IPS-20b (cell line): Measurements from ENCODE around the gene FAM240B.

Experiments used
- H3K27ac ChIP-seq: one replicate; pipeline ENCODE4 v1.5.1; 2013; ENCODE audit warnings: low read length
- H3K27me3 ChIP-seq: 2 replicates; pipeline ENCODE4 v1.6.1; 2013; ENCODE audit warnings: mild to moderate bottlenecking, low read length, inconsistent platforms; ENCODE audit not compliant: insufficient read depth
- H3K36me3 ChIP-seq: 2 replicates; pipeline ENCODE4 v1.6.1; 2013; ENCODE audit warnings: low read depth, mild to moderate bottlenecking, inconsistent platforms, low read length, moderate library complexity; ENCODE audit not compliant: insufficient read depth
- H3K4me1 ChIP-seq: 2 replicates; pipeline ENCODE4 v1.6.1; 2013; ENCODE audit warnings: mild to moderate bottlenecking, control low read depth, inconsistent platforms, low read length, moderate library complexity; ENCODE audit not compliant: insufficient read depth
- H3K4me3 ChIP-seq: 2 replicates; pipeline ENCODE4 v1.5.1; 2013; ENCODE audit warnings: mild to moderate bottlenecking, low read length, inconsistent platforms
- H3K9ac ChIP-seq: 2 replicates; pipeline ENCODE4 v1.6.1; 2013; ENCODE audit warnings: low read depth, mild to moderate bottlenecking, inconsistent platforms, low read length, moderate library complexity
- H3K9me3 ChIP-seq: 2 replicates; pipeline ENCODE4 v1.6.1; 2013; ENCODE audit warnings: mild to moderate bottlenecking, low read depth, low read length, inconsistent platforms; ENCODE audit not compliant: insufficient read depth

The FAM240B gene

GRCh38 chr9:38699337-38699736 lies 20.6 kb downstream of the FAM240B start:
- no peak overlapping the region for H3K4me3 ChIP-seq
- H3K9me3 ChIP-seq, result no peaks in the 10 kb centered on the region
- no peak overlapping the region for H3K9ac ChIP-seq
- no peaks in the 10 kb centered on the region for H3K36me3 ChIP-seq
- H3K27me3 ChIP-seq, result no peaks in the 10 kb centered on the region
- no peaks in the 10 kb centered on the region for H3K4me1 ChIP-seq
- no peak overlapping the region for H3K27ac ChIP-seq

DNA sequence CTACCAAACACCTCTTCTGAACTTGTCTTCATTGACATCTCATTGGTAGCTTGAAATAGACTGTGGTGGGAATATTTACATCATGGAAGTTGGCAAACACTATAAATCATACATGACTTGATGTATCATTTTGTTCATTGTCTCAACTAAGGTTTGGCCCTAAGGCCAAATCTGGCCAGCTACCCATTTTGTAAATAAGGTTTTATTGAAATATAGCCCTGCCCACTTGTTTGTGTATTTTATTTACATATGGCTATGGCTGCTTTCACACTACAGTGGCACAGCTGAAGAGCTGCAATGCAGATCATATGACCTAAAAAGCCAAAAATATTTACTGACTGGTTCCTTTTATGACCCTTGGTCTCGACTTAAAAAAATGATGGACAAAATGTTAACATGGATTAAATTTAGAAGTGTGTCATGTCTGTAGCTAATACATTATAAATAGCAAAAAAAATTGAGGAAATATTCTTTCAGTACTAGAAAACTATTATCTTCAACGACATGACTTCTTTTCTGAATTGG lies 22.1 kb downstream of the FAM240B start:
- Histone ChIP-seq H3K9me3 (no peaks in the 10 kb centered on the region), H3K27ac (no peak overlapping the region), H3K9ac (no peak overlapping the region), H3K36me3 (no peaks in the 10 kb centered on the region), H3K4me3 (no peak overlapping the region), H3K27me3 (no peaks in the 10 kb centered on the region), H3K4me1 (no peaks in the 10 kb centered on the region)

GRCh38 chr9:38696999-38697398 lies 22.9 kb downstream of the FAM240B start:
- Histone ChIP-seq H3K36me3 (no peaks in the 10 kb centered on the region), H3K27ac (no peak overlapping the region), H3K27me3 (no peaks in the 10 kb centered on the region), H3K4me3 (no peak overlapping the region), H3K9ac (no peak overlapping the region), H3K4me1 (no peaks in the 10 kb centered on the region), H3K9me3 (no peaks in the 10 kb centered on the region)

DNA sequence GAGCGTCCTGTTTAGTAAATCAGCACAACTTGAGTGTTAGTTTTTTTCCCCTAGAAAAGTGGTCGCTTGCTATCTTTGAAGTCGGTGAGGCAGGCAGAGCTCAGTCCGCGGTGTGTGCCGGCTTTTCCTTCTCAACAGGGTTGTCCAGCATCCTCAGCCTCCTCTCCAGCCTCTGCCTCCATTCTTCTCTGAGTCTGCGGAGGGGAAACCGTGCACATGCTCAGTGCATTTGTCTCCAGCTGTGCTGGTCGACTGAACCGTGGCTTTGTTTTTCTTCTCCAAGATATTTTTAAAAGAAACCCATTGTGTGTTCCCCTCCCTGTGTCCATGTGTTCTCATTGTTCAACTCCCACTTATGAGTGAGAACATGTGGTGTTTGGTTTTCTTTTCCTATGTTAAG lies 25.3 kb downstream of the FAM240B start:
- H3K9me3 ChIP-seq, result no peaks in the 10 kb centered on the region
- H3K27ac ChIP-seq, result no peak overlapping the region
- H3K4me1 ChIP-seq, result peaks cover 17% of the 10 kb centered on the region
- H3K9ac ChIP-seq, result no peak overlapping the region
- no peaks in the 10 kb centered on the region for H3K36me3 ChIP-seq
- H3K27me3 ChIP-seq, result no peaks in the 10 kb centered on the region
- no peak overlapping the region for H3K4me3 ChIP-seq

GRCh38 chr9:38692707-38693106 lies 27.2 kb downstream of the FAM240B start:
- H3K9me3 ChIP-seq, result no peaks in the 10 kb centered on the region
- H3K4me1 ChIP-seq, result peaks cover 17% of the 10 kb centered on the region
- H3K4me3 ChIP-seq, result no peak overlapping the region
- no peaks in the 10 kb centered on the region for H3K27me3 ChIP-seq
- H3K36me3 ChIP-seq, result no peaks in the 10 kb centered on the region
- no peak overlapping the region for H3K9ac ChIP-seq
- no peak overlapping the region for H3K27ac ChIP-seq

DNA sequence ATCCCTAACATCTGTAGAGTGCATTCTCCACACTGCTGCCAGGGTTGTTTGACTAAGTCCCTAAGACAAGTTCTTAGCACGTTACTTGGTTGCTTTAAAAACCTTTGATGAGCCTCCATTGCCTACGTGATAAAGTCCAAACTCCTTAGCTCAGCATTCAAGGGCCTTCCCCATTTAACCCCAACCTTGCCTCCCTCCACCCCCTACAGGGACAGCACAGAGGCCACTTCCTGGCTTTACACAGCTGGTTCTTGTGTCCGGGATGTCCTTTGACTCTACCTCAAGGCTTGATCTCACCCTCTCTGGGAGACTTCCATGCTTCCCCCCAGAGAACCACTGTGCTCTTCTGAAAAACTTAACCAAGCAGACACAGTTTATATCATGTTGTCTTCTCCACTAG lies 29.4 kb downstream of the FAM240B start:
- Histone ChIP-seq H3K4me1 (peaks cover 33% of the 10 kb centered on the region), H3K9ac (peak overlapping the region; percentile 62; the same call in 1 of the 2 replicates), H3K36me3 (no peaks in the 10 kb centered on the region), H3K9me3 (no peaks in the 10 kb centered on the region), H3K27me3 (no peaks in the 10 kb centered on the region), H3K27ac (peak overlapping the region; percentile 50), H3K4me3 (peak overlapping the region; percentile 3)

DNA sequence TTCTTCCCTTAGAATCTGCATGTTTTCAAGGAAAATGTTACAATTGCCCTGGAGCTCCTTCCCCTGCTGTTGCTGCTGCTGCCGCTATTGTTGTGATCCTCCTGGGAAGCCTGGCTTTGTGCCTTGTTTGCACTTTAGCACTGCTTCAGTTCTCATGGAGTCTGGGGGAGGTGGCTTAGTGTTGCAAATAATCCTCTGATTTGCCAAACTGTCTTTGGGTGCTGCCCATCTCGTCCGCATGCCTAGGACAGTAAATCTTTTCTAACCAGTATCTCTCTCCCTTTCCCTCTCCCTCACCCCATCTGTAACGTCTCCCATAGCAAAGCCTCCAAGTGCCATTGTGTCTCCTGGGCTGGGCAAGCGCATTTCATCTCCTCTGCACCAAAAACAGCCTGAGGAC lies 30.3 kb downstream of the FAM240B start:
- Histone ChIP-seq H3K27ac (peak overlapping the region; percentile 66), H3K9me3 (no peaks in the 10 kb centered on the region), H3K27me3 (no peaks in the 10 kb centered on the region), H3K4me3 (peak overlapping the region; percentile 3; the same call in 1 of the 2 replicates), H3K36me3 (no peaks in the 10 kb centered on the region), H3K4me1 (peaks cover 38% of the 10 kb centered on the region), H3K9ac (peak overlapping the region; percentile 62; the same call in 1 of the 2 replicates)

DNA sequence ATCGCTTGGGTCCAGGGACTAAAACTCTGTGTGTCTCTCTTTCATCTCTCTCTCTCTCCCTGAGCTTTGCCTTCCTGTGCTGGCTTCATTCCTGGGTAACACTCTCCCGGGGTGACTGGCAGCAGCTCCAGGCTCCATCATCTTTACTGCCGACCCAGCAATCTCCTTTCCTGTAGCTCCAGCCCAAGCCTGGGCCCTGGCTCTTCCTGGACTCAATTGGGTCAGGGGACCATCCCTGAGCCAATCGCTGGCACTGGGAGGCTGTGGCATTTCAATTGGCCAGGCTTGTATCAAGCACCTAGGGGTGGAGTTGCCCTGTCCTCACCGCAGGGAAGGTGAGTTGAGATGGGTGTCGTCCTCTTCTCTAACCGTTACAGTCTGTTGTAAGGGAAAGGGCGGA lies 31.9 kb downstream of the FAM240B start:
- Histone ChIP-seq H3K4me3 (no peak overlapping the region), H3K9me3 (no peaks in the 10 kb centered on the region), H3K27ac (no peak overlapping the region), H3K9ac (no peak overlapping the region), H3K4me1 (peaks cover 43% of the 10 kb centered on the region), H3K36me3 (no peaks in the 10 kb centered on the region), H3K27me3 (no peaks in the 10 kb centered on the region)

- Histone ChIP-seq H3K27ac (no peak overlapping the region), H3K4me1 (peaks cover 49% of the 10 kb centered on the region)
Observed at GRCh38 chr9:38687389-38687842, 32.5 kb downstream of the FAM240B start.

DNA sequence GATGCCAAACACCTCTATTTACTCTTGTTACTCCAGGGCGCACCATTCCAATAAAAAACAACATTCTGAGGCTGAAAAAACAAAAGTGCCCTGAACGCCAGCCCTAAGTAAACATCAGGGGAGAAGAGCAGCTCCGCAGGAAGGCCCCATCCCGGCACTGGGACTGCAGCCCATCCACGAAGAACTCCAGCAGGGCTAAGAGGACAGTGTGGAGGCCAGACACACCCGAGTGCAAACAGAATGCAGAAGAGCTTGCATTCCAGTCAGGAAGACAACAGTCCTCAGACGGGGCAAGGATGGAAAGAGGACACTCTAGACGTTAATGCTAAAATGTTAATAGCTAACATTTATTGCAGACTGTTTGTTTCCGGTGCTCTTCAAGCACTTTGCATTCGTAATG lies 33.0 kb downstream of the FAM240B start:
- Histone ChIP-seq H3K27me3 (no peaks in the 10 kb centered on the region), H3K4me1 (peaks cover 50% of the 10 kb centered on the region), H3K9ac (no peak overlapping the region), H3K27ac (no peak overlapping the region), H3K9me3 (no peaks in the 10 kb centered on the region), H3K36me3 (no peaks in the 10 kb centered on the region), H3K4me3 (no peak overlapping the region)

More at GRCh38 chr9:38687389-38687842, 32.5 kb downstream of the FAM240B start:
- no peaks in the 10 kb centered on the region for H3K36me3 ChIP-seq
- H3K9me3 ChIP-seq, result no peaks in the 10 kb centered on the region
- H3K9ac ChIP-seq, result no peak overlapping the region
- no peak overlapping the region for H3K4me3 ChIP-seq
- no peaks in the 10 kb centered on the region for H3K27me3 ChIP-seq

GRCh38 chr9:38685535-38685934 lies 34.4 kb downstream of the FAM240B start:
- Histone ChIP-seq H3K27me3 (no peaks in the 10 kb centered on the region), H3K27ac (no peak overlapping the region), H3K4me1 (peaks cover 42% of the 10 kb centered on the region), H3K36me3 (no peaks in the 10 kb centered on the region), H3K4me3 (no peak overlapping the region), H3K9ac (no peak overlapping the region), H3K9me3 (no peaks in the 10 kb centered on the region)

GRCh38 chr9:38683336-38683735 lies 36.6 kb downstream of the FAM240B start:
- Histone ChIP-seq H3K4me3 (no peak overlapping the region), H3K27me3 (no peaks in the 10 kb centered on the region), H3K27ac (no peak overlapping the region), H3K36me3 (no peaks in the 10 kb centered on the region), H3K9me3 (no peaks in the 10 kb centered on the region), H3K9ac (no peak overlapping the region), H3K4me1 (peaks cover 34% of the 10 kb centered on the region)
